ENCODE data around the gene LMO7.

LMO7 gene

GRCh38 chr13:75907044-75907443 is 270.9 kb downstream of the LMO7 start:
- DNase-seq: no peak

- DNase-seq: no peak
Measured at GRCh38 chr13:75908141-75908540, 272.0 kb downstream of the LMO7 start.
